ENCODE measurements around the gene LSG1.

GRCh38 chr3:194682189-194682693 is 10.2 kb upstream of the LSG1 start:
- no peak for TF ChIP-seq CTCF (IDR thresholded peaks at IDR 0.05; ENCODE audit: insufficient read depth, low read length, poor library complexity, severe bottlenecking)
- no peak for TF ChIP-seq EZH2phosphoT487 (conservative IDR thresholded peaks at IDR 0.05; ENCODE audit: low read length)
